ENCODE results near the gene IQSEC1.

- TF ChIP-seq, protein P1, sequence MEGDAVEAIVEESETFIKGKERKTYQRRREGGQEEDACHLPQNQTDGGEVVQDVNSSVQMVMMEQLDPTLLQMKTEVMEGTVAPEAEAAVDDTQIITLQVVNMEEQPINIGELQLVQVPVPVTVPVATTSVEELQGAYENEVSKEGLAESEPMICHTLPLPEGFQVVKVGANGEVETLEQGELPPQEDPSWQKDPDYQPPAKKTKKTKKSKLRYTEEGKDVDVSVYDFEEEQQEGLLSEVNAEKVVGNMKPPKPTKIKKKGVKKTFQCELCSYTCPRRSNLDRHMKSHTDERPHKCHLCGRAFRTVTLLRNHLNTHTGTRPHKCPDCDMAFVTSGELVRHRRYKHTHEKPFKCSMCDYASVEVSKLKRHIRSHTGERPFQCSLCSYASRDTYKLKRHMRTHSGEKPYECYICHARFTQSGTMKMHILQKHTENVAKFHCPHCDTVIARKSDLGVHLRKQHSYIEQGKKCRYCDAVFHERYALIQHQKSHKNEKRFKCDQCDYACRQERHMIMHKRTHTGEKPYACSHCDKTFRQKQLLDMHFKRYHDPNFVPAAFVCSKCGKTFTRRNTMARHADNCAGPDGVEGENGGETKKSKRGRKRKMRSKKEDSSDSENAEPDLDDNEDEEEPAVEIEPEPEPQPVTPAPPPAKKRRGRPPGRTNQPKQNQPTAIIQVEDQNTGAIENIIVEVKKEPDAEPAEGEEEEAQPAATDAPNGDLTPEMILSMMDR (IDR thresholded peaks at IDR 0.05) = no peak
- TF ChIP-seq POLR2A (IDR thresholded peaks at IDR 0.05) = no peak
Observed at GRCh38 chr3:12898965-12899755, 174.1 kb downstream of the IQSEC1 start.

Measured in Peyer's patch (tissue), 4 donors.